Liver (tissue), 9 donors: ENCODE measurements around the gene SAE1. TPM values are rescaled to one million over a fixed set of nuclear protein-coding genes. Genes with fewer than 3 reads are reported as not detected.

Experiments used
- DNase-seq: peaks from one replicate; pipeline ENCODE4 v3.0.0-alpha.2; 2017; ENCODE audit warnings: low spot score
- H3K27ac ChIP-seq, 2 donors: one replicate each; pipeline ENCODE4 v1.7.0; 2013; ENCODE audit warnings: inconsistent platforms in 2 of 2, low read length in 2 of 2, control low read depth in 1 of 2, low read depth in 1 of 2, mild to moderate bottlenecking in 1 of 2
- H3K27me3 ChIP-seq, 4 donors: one replicate each; pipeline versions ENCODE4 v1.6.1 to v1.7.0; 2013; ENCODE audit warnings: low read length in 3 of 4, inconsistent platforms in 1 of 4, mild to moderate bottlenecking in 1 of 4, moderate library complexity in 1 of 4; ENCODE audit not compliant: control insufficient read depth in 4 of 4, insufficient read depth in 4 of 4
- H3K36me3 ChIP-seq, 4 donors: one replicate each; pipeline versions ENCODE4 v1.6.1 to v1.7.0; 2013; ENCODE audit warnings: low read length in 3 of 4, mild to moderate bottlenecking in 3 of 4, low read depth in 1 of 4, moderate library complexity in 1 of 4; ENCODE audit not compliant: control insufficient read depth in 4 of 4, insufficient read depth in 3 of 4
- H3K4me1 ChIP-seq, 4 donors: one replicate each; pipeline versions ENCODE4 v1.6.1 to v1.7.0; 2013; ENCODE audit warnings: low read length in 3 of 4, mild to moderate bottlenecking in 3 of 4, moderate library complexity in 1 of 4; ENCODE audit not compliant: control insufficient read depth in 4 of 4, insufficient read depth in 4 of 4
- H3K4me3 ChIP-seq, 3 donors: one replicate each; pipeline versions ENCODE4 v1.6.1 to v1.7.0; 2013; ENCODE audit warnings: low read length in 3 of 3, control low read depth in 1 of 3, low read depth in 1 of 3, mild to moderate bottlenecking in 1 of 3
- H3K9ac ChIP-seq, 2 donors: one replicate each; pipeline ENCODE4 v1.7.0; 2013; ENCODE audit warnings: low read length in 2 of 2, mild to moderate bottlenecking in 2 of 2, moderate library complexity in 2 of 2, control low read depth in 1 of 2, low read depth in 1 of 2
- H3K9me3 ChIP-seq, 4 donors: one replicate each; pipeline versions ENCODE4 v1.6.1 to v1.7.0; 2013; ENCODE audit warnings: low read length in 3 of 4; ENCODE audit not compliant: control insufficient read depth in 4 of 4
- ATF3 ChIP-seq: IDR thresholded peaks from 2 replicates; pipeline ENCODE4 v1.6.1; 2016; ENCODE audit warnings: antibody characterized with exemption
- CTCF ChIP-seq: fragments of 150-350 bp; IDR thresholded peaks from 2 replicates; pipeline ENCODE4 v1.5.1; 2017; ENCODE audit warnings: improper control_type of control experiment, low read depth, low read length; ENCODE audit not compliant: missing input control
- EGR1 ChIP-seq, 2 donors: IDR thresholded peaks; 2 replicates each; pipeline ENCODE4 v1.6.1; 2016 to 2018; ENCODE audit warnings: antibody characterized with exemption in 2 of 2, low read depth in 2 of 2
- FOXA1 ChIP-seq: IDR thresholded peaks from 2 replicates; pipeline ENCODE4 v1.6.1; 2016; ENCODE audit warnings: antibody characterized with exemption
- FOXA2 ChIP-seq: IDR thresholded peaks from 2 replicates; pipeline ENCODE4 v1.6.1; 2016; ENCODE audit warnings: antibody characterized with exemption
- GABPA ChIP-seq, 2 donors: IDR thresholded peaks in 1 of 2; conservative IDR thresholded peaks in 1 of 2; 2 replicates each; pipeline ENCODE4 v1.6.1; 2016; ENCODE audit warnings: antibody characterized with exemption in 2 of 2, mild to moderate bottlenecking in 1 of 2, moderate library complexity in 1 of 2
- HNF4A ChIP-seq, 2 donors: conservative IDR thresholded peaks; 2 replicates each; pipeline ENCODE4 v1.6.1; 2016; ENCODE audit warnings: antibody characterized with exemption in 2 of 2, mild to moderate bottlenecking in 2 of 2
- HNF4G ChIP-seq: IDR thresholded peaks from 2 replicates; pipeline ENCODE4 v1.6.1; 2016; ENCODE audit warnings: antibody characterized with exemption
- JUND ChIP-seq, 2 donors: IDR thresholded peaks; 2 replicates each; pipeline ENCODE4 v1.6.1; 2016; ENCODE audit warnings: antibody characterized with exemption in 2 of 2
- MAX ChIP-seq: IDR thresholded peaks from 2 replicates; pipeline ENCODE4 v1.6.1; 2016; ENCODE audit warnings: antibody characterized with exemption
- NR2F2 ChIP-seq: IDR thresholded peaks from 2 replicates; pipeline ENCODE4 v1.6.1; 2016; ENCODE audit warnings: antibody characterized with exemption
- RAD21 ChIP-seq, 2 donors: IDR thresholded peaks; 2 replicates each; pipeline ENCODE4 v1.6.1; 2016; ENCODE audit warnings: antibody characterized with exemption in 2 of 2, mild to moderate bottlenecking in 2 of 2
- REST ChIP-seq: IDR thresholded peaks from 2 replicates; pipeline ENCODE4 v1.6.1; 2016; ENCODE audit warnings: antibody characterized with exemption, mild to moderate bottlenecking
- RXRA ChIP-seq, 2 donors: IDR thresholded peaks; 2 replicates each; pipeline ENCODE4 v1.6.1; 2017 to 2018; ENCODE audit warnings: antibody characterized with exemption in 2 of 2, mild to moderate bottlenecking in 1 of 2
- SP1 ChIP-seq: IDR thresholded peaks from 2 replicates; pipeline ENCODE4 v1.6.1; 2018; ENCODE audit warnings: antibody characterized with exemption, mild to moderate bottlenecking
- TAF1 ChIP-seq: conservative IDR thresholded peaks from 2 replicates; pipeline ENCODE4 v1.6.1; 2016; ENCODE audit warnings: antibody characterized with exemption, mild to moderate bottlenecking
- YY1 ChIP-seq: IDR thresholded peaks from 2 replicates; pipeline ENCODE4 v1.6.1; 2016; ENCODE audit warnings: antibody characterized with exemption, mild to moderate bottlenecking
- ZBTB33 ChIP-seq: IDR thresholded peaks from 2 replicates; pipeline ENCODE4 v1.6.1; 2016; ENCODE audit warnings: antibody characterized with exemption
- WGBS: extraction: QIAGEN DNeasy Blood & Tissue Kit; methylation state at CpG from one replicate; pipeline ENCODE4 v1.1.7; 2013; 5-methylcytosine and 5-hydroxymethylcytosine counted together
- polyA plus RNA-seq, 2 donors: library from polyadenylated mRNA; stranded (reverse) in 1 of 2; unstranded in 1 of 2; fragments of 200-250 nt in 1 of 2; fragments of >200 nt in 1 of 2; fragmentation: Nextera tagmentation in 1 of 2; extraction: Ambion mirVana in 1 of 2; gene quantifications; one replicate each; pipeline versions ENCODE4 v1.2.1 to v1.2.3, GENCODE V29; 2013 to 2015
- total RNA-seq, 2 donors: library from RNA; depleted of rRNA; stranded (reverse); fragments of >200 nt; gene quantifications; one replicate each; pipeline ENCODE4 v1.2.3, GENCODE V29; 2014
- donor health status: healthy.
- donor health status: healthy.
- donor health status: healthy.
- donor health status: healthy.
- donor health status: healthy.

SAE1 gene
- total and polyA plus RNA-seq, 4 donors = 19.0 to 31.8 (median 27.0) TPM

- H3K36me3 ChIP-seq = peaks cover 2 to 13% (median 5%) of the 10 kb centered on the region in 4 donors
- no peaks in the 10 kb centered on the region for H3K9me3 ChIP-seq
- H3K27me3 ChIP-seq = no peaks in the 10 kb centered on the region
- H3K4me1 ChIP-seq = no peaks in the 10 kb centered on the region
- no peak overlapping the region for H3K27ac ChIP-seq
- H3K4me3 ChIP-seq = no peak overlapping the region
- WGBS = 86% methylated on average over 5 of the region's 5 CpGs
- no peak for DNase-seq
- no peak overlapping the region for H3K9ac ChIP-seq
- no peak for TF ChIP-seq ATF3
- no peak for TF ChIP-seq JUND (IDR thresholded peaks at IDR 0.05)
- no peak for TF ChIP-seq RXRA (IDR thresholded peaks at IDR 0.05)
- TF ChIP-seq TAF1 = no peak
- TF ChIP-seq NR2F2 = no peak
- TF ChIP-seq GABPA (IDR thresholded peaks at IDR 0.05 in 1 of 2, conservative IDR thresholded peaks at IDR 0.05 in 1 of 2) = no peak
- no peak for TF ChIP-seq HNF4G
- no peak for TF ChIP-seq CTCF
- no peak for TF ChIP-seq REST
- no peak for TF ChIP-seq EGR1 (IDR thresholded peaks at IDR 0.05; ENCODE audit: low read depth in 2 of 2)
- no peak for TF ChIP-seq SP1
- TF ChIP-seq FOXA1 = no peak
- TF ChIP-seq ZBTB33 = no peak
- no peak for TF ChIP-seq YY1
- no peak for TF ChIP-seq RAD21 (IDR thresholded peaks at IDR 0.05)
Observed at GRCh38 chr19:47176071-47176626, 45.5 kb downstream of the SAE1 start.

GRCh38 chr19:47176627-47177090 lies 46.0 kb downstream of the SAE1 start:
- 62% methylated on average over 5 of the region's 5 CpGs for WGBS
- DNase-seq = no peak
- TF ChIP-seq REST = no peak
- TF ChIP-seq EGR1 (IDR thresholded peaks at IDR 0.05; ENCODE audit: low read depth in 2 of 2) = no peak
- TF ChIP-seq FOXA1 = no peak
- TF ChIP-seq FOXA2 = no peak
- no peak for TF ChIP-seq CTCF
- TF ChIP-seq MAX = no peak
- no peak for TF ChIP-seq SP1
- no peak for TF ChIP-seq GABPA (IDR thresholded peaks at IDR 0.05 in 1 of 2, conservative IDR thresholded peaks at IDR 0.05 in 1 of 2)
- TF ChIP-seq HNF4G = no peak
- TF ChIP-seq HNF4A (conservative IDR thresholded peaks at IDR 0.05) = no peak
- TF ChIP-seq RXRA (IDR thresholded peaks at IDR 0.05) = no peak
- TF ChIP-seq TAF1 = no peak
- TF ChIP-seq RAD21 (IDR thresholded peaks at IDR 0.05) = no peak

More at GRCh38 chr19:47176627-47177090, 46.0 kb downstream of the SAE1 start:
- Histone ChIP-seq H3K27ac (no peak overlapping the region), H3K27me3 (no peaks in the 10 kb centered on the region), H3K9ac (no peak overlapping the region), H3K36me3 (peaks cover 2 to 13% (median 6%) of the 10 kb centered on the region in 4 donors), H3K4me3 (no peak overlapping the region), H3K9me3 (no peaks in the 10 kb centered on the region), H3K4me1 (no peaks in the 10 kb centered on the region)
